Measurements from ENCODE around the gene TEDDM1. TPM values are rescaled to one million over a fixed set of nuclear protein-coding genes. Genes with fewer than 3 reads are reported as not detected.

The TEDDM1 gene
- total and polyA plus RNA-seq, 10 of the 15 experiments (the other 5 are each of a cell fraction or from before 2014, with no cell fraction given): 0.11 TPM; not detected in 9

- TF ChIP-seq SP1 (IDR thresholded peaks at IDR 0.05; ENCODE audit: low read depth, low read length) (peak; percentile 30), SMAD1 (IDR thresholded peaks at IDR 0.05; ENCODE audit: low read depth, partially characterized antibody) (no peak), SPI1 (IDR thresholded peaks at IDR 0.05; ENCODE audit: borderline replicate concordance, insufficient read depth, low read depth, low read length) (peak; percentile 78; the same call in 1 of the 2 replicates), SIN3A (IDR thresholded peaks at IDR 0.05; ENCODE audit: low read depth, low read length) (no peak), NFYA (IDR thresholded peaks at IDR 0.05; ENCODE audit: borderline replicate concordance, low read depth, low read length) (no peak), ZNF217 (IDR thresholded peaks at IDR 0.05) (0 out of 2 replicates have a peak, but pooled peaks have one; percentile 28), GABPA (IDR thresholded peaks at IDR 0.05; ENCODE audit: low read depth) (peak; percentile 39; the same call in 1 of the 2 replicates), E2F4 (IDR thresholded peaks at IDR 0.05; ENCODE audit: low read depth, low read length) (no peak), NR2F1 (conservative IDR thresholded peaks at IDR 0.05) (peak; percentile 73), HDGF (IDR thresholded peaks at IDR 0.05) (peak; percentile 21; the same call in 1 of the 2 replicates), CHD1 (IDR thresholded peaks at IDR 0.05; ENCODE audit: low read depth, low read length) (no peak), ZBTB11 (CRISPR knock-in tag; IDR thresholded peaks at IDR 0.05) (no peak), RAD51 (IDR thresholded peaks at IDR 0.05) (no peak), SIX5 (IDR thresholded peaks at IDR 0.05; ENCODE audit: low read depth, low read length, severe bottlenecking) (no peak), EZH2 (IDR thresholded peaks at IDR 0.05; ENCODE audit: borderline replicate concordance, control insufficient read depth, low read depth, low read length) (no peak), HDAC6 (IDR thresholded peaks at IDR 0.05; ENCODE audit: unreplicated experiment) (no peak), ZBTB33 (IDR thresholded peaks at IDR 0.05) (no peak), CHD4 (IDR thresholded peaks at IDR 0.05) (no peak), TCF3 (IDR thresholded peaks at IDR 0.05; ENCODE audit: borderline replicate concordance, insufficient read depth, low read depth, low read length) (no peak), MXI1 (IDR thresholded peaks at IDR 0.05; ENCODE audit: low read depth, low read length) (peak; percentile 23), SUZ12 (IDR thresholded peaks at IDR 0.05; ENCODE audit: unreplicated experiment) (no peak), ATF7 (IDR thresholded peaks at IDR 0.05; ENCODE audit: low read depth) (peak; percentile 75), SUPT20H (IDR thresholded peaks at IDR 0.05; ENCODE audit: borderline replicate concordance, control insufficient read depth, low read depth, low read length) (no peak), IKZF1 (conservative IDR thresholded peaks at IDR 0.05) (peak; percentile 29; the same call in 1 of the 2 replicates)
Observed at GRCh38 chr1:182426442-182427430, 26.3 kb upstream of the TEDDM1 start (continued).
